GM18526 (cell line): ENCODE measurements around the gene ACBD6.

Experiments
- POLR2A ChIP-seq: IDR thresholded peaks from 3 replicates; pipeline ENCODE4 v1.6.1; 2011; ENCODE audit not compliant: insufficient read length; ENCODE audit errors: extremely low read depth

ACBD6 gene

GRCh38 chr1:180255536-180256340 is 246.6 kb downstream of the ACBD6 start:
- no peak for TF ChIP-seq POLR2A

DNA sequence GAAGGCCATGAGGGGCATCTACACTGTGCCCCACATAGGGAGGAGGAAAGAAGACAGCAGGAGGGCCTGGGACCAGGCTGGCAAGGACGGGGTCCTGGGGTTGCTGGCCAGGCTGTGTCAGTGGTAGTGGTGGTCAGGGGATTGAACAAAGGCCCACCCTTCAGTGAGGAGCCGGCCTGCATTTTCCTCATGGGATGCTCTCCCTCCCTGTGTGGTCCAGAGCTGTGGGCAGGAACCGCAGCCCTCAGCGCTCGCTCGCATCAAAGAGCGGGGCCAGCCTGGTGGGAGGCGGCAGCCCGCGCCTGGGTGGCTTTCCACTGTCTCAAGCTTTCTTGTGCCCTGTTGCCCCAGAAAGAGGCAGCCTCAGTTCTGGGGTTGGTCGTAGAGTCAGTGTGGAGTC is 247.5 kb downstream of the ACBD6 start:
- no peak for TF ChIP-seq POLR2A

- no peak for TF ChIP-seq POLR2A
Measured at GRCh38 chr1:180254496-180254819, 247.9 kb downstream of the ACBD6 start.

DNA sequence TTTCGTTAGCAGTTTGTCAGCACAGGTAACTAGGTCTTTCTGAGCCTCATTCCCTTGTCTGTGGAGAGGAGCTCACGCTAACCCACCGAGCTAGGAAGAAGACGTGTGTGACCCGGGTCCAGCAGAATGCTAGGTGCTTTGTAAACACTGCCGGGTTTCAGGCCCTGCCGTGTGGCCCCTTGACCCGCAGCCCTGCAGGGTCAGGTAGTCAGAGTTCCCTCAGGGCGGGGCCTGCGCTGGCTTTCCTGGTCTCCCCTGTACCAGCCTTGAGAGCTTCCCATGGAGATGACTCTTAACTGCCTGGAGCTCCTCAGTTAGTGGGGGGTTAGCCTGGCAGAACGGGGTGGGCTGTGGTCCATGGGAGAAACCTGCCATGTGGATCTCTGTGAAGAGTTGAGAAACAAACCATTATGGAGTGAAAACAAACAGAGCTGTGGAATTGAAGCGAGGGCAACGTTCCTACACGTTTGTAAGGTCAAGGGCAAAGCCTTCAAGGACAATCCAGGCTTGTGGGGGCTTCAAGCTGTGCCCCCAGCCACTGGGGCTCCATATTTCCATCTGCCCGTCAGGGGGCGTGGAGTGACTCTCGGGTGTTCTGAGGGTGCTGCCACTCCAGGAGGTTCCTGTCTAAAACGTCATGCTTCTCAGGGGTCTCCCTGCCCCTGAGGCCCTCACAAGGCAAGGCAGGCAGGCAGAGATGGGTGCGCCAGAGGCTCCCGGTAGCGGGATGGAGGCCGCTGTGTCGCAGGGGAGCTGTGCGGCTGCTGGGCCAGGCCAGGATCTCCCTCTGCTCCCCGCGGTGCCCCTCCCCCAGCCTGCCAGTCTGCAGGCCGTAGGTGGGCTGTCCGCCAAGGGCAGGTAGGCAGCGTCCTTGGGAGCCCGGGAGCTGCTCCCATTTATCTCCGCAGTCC is 248.5 kb downstream of the ACBD6 start:
- TF ChIP-seq POLR2A, result no peak

GRCh38 chr1:180252638-180253536 is 249.5 kb downstream of the ACBD6 start:
- no peak for TF ChIP-seq POLR2A

GRCh38 chr1:180251526-180252305 is 250.7 kb downstream of the ACBD6 start:
- no peak for TF ChIP-seq POLR2A

- TF ChIP-seq POLR2A, result no peak
Measured at GRCh38 chr1:180250883-180251509, 251.4 kb downstream of the ACBD6 start.

DNA sequence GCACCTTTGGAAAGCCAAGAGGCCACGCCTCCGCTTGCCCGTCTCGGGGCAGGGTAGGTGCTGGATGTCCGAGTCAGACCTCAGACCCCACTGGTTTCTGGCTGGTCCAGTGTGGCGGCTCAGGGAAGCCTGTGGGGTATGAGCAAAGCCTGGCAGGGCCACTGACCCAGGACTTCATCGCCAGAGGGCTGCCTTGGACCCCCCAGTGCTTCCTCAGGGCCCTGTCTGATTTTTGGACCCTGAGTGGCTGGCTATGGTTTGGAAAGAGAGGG is 251.9 kb downstream of the ACBD6 start:
- TF ChIP-seq POLR2A, result no peak

DNA sequence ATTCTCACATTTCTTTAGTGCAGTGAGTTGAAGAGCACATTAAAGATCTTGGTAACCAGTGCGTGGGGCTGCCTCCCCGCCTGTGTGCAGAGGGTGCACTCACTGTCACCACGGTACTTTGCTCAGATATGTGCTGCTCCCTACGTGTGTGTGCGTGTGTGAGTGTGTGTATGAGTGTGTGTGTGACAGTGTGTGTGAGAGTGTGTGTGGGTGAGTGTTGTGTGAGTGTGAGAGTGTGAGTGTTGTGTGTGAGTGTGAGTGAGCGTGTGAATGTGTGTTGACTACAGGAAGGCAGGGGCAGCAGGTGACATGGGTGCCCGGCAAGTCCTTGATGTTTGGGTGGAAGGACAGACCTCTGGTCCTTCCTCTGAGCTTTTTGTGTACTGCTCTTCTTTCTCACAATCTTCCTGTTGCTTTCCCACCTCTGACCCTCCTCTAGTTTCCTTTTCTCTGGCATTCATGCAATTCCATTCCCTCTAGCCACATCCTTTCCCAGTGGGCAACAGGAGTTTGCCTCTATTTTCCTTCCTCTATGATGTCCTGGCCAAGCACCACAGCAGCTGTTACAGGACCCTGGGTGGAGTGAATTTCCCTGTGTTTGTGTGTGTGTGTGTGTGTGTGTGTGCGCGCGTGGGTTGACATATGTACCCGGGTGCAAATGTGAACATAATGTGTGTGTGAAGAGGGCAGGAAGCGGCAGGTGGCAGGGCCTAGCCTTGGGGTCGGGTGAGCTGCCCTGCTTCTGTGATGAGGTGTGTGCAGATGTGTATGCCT is 252.5 kb downstream of the ACBD6 start:
- no peak for TF ChIP-seq POLR2A

DNA sequence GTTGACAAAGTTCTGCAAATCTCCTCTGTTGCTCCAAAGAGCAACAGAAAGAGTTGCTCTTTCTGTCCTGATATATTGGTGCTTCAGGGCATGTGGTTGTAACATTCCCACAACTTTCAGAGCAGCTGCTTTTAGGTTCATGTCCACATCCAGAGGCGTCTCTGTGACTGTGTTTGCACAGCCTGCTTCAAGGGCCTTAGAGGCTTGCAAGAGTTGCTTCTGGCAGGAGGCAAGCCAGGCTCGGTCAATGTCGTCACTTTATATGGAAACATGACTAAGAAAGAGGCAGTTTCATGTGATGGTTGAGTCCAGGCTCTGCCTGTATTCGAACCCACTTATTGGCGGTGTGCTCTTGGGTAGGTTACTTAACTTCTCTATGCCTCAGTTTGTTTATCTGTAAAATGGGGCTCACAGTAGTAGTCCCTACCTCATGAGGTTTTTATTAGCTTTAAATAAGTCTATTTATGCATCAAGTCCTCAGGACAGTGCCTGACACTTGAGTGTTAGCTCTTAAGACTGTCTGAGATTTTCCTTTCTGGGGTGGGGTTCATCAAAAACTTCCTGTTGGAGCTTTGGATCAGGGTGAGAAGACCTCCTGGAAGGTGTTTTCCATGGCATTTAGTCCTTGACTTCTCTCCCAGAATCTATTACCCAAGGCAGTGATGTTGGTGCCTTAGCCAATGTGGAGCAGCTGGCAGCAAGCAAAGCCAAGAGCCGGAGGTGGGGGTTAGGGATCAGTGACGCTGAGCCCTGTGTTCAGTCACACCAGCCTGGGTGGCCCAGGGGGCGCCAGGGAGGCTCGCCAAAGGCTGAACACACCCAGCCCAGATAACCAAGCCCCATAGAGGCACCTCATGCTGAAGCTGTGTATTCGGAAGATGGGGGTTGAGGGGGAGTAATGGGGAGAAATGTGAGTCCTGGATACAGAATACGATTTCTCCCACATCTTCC is 253.4 kb downstream of the ACBD6 start:
- TF ChIP-seq POLR2A, result no peak

- no peak for TF ChIP-seq POLR2A
Measured at GRCh38 chr1:180248176-180248575, 254.2 kb downstream of the ACBD6 start.

DNA sequence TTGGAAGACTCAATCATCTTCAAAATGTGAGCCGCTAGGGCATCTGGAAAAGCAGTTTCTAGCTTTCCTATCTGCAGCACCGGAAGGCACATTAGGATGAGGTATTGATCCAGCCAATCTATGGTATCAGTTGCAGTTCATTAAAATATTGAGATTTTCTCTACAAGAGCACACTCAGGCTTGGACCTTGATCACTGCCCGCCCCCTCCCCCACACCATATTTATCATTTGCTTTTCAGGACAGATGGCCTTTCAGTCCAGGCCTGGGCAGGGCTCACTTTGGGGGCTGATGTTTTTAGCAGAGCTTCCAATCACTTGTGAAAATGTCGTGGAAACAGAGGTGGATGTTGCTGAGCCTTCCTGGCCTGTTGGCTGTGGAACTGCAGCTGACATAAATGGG is 254.8 kb downstream of the ACBD6 start:
- no peak for TF ChIP-seq POLR2A
